Measurements from ENCODE around the gene HECW1. TPM values are rescaled to one million over a fixed set of nuclear protein-coding genes. Genes with fewer than 3 reads are reported as not detected.

The HECW1 gene
- total RNA-seq, 3 donors from 2014 or later (not counting 1 experiment from before 2014, with no cell fraction given) = not detected

GRCh38 chr7:43364391-43364790 lies 251.9 kb downstream of the HECW1 start:
- Mint-ChIP-seq H3K9me3 (no peaks in the 10 kb centered on the region), H3K27me3 (ENCODE audit: low read depth in 2 of 2) (peaks cover 3 to 8% of the 10 kb centered on the region in 2 donors), H3K36me3 (no peaks in the 10 kb centered on the region), H3K4me1 (no peaks in the 10 kb centered on the region), H3K27ac (no peak overlapping the region), H3K4me3 (no peak overlapping the region)
- Histone ChIP-seq H3K4me1 (ENCODE audit: control insufficient read depth, insufficient read depth, low read length) (no peaks in the 10 kb centered on the region), H3K36me3 (ENCODE audit: control insufficient read depth, insufficient read depth, low read length) (no peaks in the 10 kb centered on the region), H3K27me3 (ENCODE audit: control insufficient read depth, insufficient read depth, low read length) (no peaks in the 10 kb centered on the region), H3K9me3 (ENCODE audit: control insufficient read depth, insufficient read depth, low read length) (no peaks in the 10 kb centered on the region), H3K4me3 (ENCODE audit: low read length) (no peak overlapping the region), H3K27ac (ENCODE audit: low read length) (no peak overlapping the region)
- ATAC-seq (no peak), DNase-seq (no peak)
- intact Hi-C loops (cut with micrococcal nuclease) = no loop called here
- no peak for TF ChIP-seq CTCF (IDR thresholded peaks at IDR 0.05)
- 92% methylated on average over 6 of the region's 7 CpGs for WGBS (ENCODE audit: insufficient coverage)

- intact Hi-C loops (cut with micrococcal nuclease) = no loop called here
- no peak overlapping the region for H3K27ac Mint-ChIP-seq
- DNase-seq (no peak), ATAC-seq (no peak)
- no peak overlapping the region for H3K4me3 Mint-ChIP-seq
- Histone ChIP-seq H3K36me3 (ENCODE audit: control insufficient read depth, insufficient read depth, low read length) (no peaks in the 10 kb centered on the region), H3K27ac (ENCODE audit: low read length) (no peak overlapping the region), H3K9me3 (ENCODE audit: control insufficient read depth, insufficient read depth, low read length) (no peaks in the 10 kb centered on the region), H3K4me1 (ENCODE audit: control insufficient read depth, insufficient read depth, low read length) (no peaks in the 10 kb centered on the region), H3K27me3 (ENCODE audit: control insufficient read depth, insufficient read depth, low read length) (no peaks in the 10 kb centered on the region), H3K4me3 (ENCODE audit: low read length) (no peak overlapping the region)
- 28% methylated on average over 6 of the region's 6 CpGs for WGBS (ENCODE audit: insufficient coverage)
- no peaks in the 10 kb centered on the region for H3K4me1 Mint-ChIP-seq
- no peak for TF ChIP-seq CTCF (IDR thresholded peaks at IDR 0.05)
- H3K36me3 Mint-ChIP-seq = no peaks in the 10 kb centered on the region
- peaks cover 14 to 22% of the 10 kb centered on the region in 2 donors for H3K27me3 Mint-ChIP-seq (ENCODE audit: low read depth in 2 of 2)
- H3K9me3 Mint-ChIP-seq = no peaks in the 10 kb centered on the region
Measured at GRCh38 chr7:43372676-43373355, 260.4 kb downstream of the HECW1 start.

- no peaks in the 10 kb centered on the region for H3K9me3 ChIP-seq (ENCODE audit: control insufficient read depth, insufficient read depth, low read length)
- Mint-ChIP-seq H3K27me3 (ENCODE audit: low read depth in 2 of 2) (peaks cover 10 to 17% of the 10 kb centered on the region in 2 donors), H3K9me3 (no peaks in the 10 kb centered on the region), H3K27ac (no peak overlapping the region), H3K36me3 (no peaks in the 10 kb centered on the region), H3K4me1 (no peaks in the 10 kb centered on the region), H3K4me3 (no peak overlapping the region)
- no peak overlapping the region for H3K27ac ChIP-seq (ENCODE audit: low read length)
- intact Hi-C loops (cut with micrococcal nuclease) = no loop called here
- DNase-seq = no peak
- no peak for TF ChIP-seq CTCF (IDR thresholded peaks at IDR 0.05)
- ATAC-seq = no peak
- H3K27me3 ChIP-seq (ENCODE audit: control insufficient read depth, insufficient read depth, low read length) = no peaks in the 10 kb centered on the region
- no peaks in the 10 kb centered on the region for H3K36me3 ChIP-seq (ENCODE audit: control insufficient read depth, insufficient read depth, low read length)
- H3K4me3 ChIP-seq (ENCODE audit: low read length) = no peak overlapping the region
- no peaks in the 10 kb centered on the region for H3K4me1 ChIP-seq (ENCODE audit: control insufficient read depth, insufficient read depth, low read length)
- WGBS (ENCODE audit: insufficient coverage) = 73% methylated on average over 4 of the region's 4 CpGs
Measured at GRCh38 chr7:43377196-43377960, 264.9 kb downstream of the HECW1 start.

All from natural killer cell (primary cell).